Astrocyte of the spinal cord (primary cell): Measurements from ENCODE around the gene PRRC2C.

Source experiments
- DNase-seq: peaks from one replicate; pipeline ENCODE4 v3.0.0; 2011; ENCODE audit warnings: low read depth, low spot score
- H3K4me3 ChIP-seq: 2 replicates; pipeline ENCODE4 v1.5.1; 2011; ENCODE audit warnings: low read depth, mild to moderate bottlenecking, low read length, moderate library complexity
- in situ Hi-C: cut with HindIII; loops from 2 replicates; pipeline ENCODE4 v1.10.0; 2017; ENCODE audit warnings: low sequenced_read_pairs
- TF ChIP-seq, protein P1 (sequence below): IDR thresholded peaks from 2 replicates; pipeline ENCODE4 v1.5.1; 2012; ENCODE audit warnings: low read depth, mild to moderate bottlenecking, low read length, inconsistent platforms

PRRC2C gene

GRCh38 chr1:171576144-171576543, 90.8 kb downstream of the PRRC2C start:
- in situ Hi-C loops, result no loop called here
- DNase-seq, result no peak
- no peak overlapping the region for H3K4me3 ChIP-seq
- TF ChIP-seq, protein P1, sequence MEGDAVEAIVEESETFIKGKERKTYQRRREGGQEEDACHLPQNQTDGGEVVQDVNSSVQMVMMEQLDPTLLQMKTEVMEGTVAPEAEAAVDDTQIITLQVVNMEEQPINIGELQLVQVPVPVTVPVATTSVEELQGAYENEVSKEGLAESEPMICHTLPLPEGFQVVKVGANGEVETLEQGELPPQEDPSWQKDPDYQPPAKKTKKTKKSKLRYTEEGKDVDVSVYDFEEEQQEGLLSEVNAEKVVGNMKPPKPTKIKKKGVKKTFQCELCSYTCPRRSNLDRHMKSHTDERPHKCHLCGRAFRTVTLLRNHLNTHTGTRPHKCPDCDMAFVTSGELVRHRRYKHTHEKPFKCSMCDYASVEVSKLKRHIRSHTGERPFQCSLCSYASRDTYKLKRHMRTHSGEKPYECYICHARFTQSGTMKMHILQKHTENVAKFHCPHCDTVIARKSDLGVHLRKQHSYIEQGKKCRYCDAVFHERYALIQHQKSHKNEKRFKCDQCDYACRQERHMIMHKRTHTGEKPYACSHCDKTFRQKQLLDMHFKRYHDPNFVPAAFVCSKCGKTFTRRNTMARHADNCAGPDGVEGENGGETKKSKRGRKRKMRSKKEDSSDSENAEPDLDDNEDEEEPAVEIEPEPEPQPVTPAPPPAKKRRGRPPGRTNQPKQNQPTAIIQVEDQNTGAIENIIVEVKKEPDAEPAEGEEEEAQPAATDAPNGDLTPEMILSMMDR, result no peak

DNA sequence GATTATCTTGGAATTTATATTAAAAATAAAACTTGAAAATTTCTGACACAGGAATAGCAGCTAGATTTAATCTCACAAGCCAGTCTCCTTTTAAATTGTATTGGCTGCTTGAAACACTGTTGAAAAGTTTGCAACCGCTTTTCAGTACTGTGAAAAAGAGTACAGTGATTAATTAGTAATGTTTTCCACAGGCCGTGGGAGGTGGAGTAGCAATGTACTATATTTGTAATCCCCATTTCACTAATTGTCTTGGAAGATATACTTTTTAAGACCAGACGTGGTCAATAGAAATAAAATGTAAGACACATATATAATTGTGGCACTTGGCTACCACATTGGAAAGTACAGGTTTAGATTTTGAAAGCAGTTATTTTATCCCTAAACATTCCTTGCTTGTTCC, 95.9 kb downstream of the PRRC2C start:
- DNase-seq, result no peak
- in situ Hi-C loops, result no loop called here
- H3K4me3 ChIP-seq, result no peak overlapping the region
- TF ChIP-seq, protein P1, result no peak

- no peak overlapping the region for H3K4me3 ChIP-seq
- in situ Hi-C loops, result no loop called here
- TF ChIP-seq, protein P1, result no peak
- DNase-seq, result no peak
Measured at GRCh38 chr1:171581766-171582165, 96.4 kb downstream of the PRRC2C start.

- in situ Hi-C loops, result no loop called here
- no peak for DNase-seq
- TF ChIP-seq, protein P1, result no peak
- H3K4me3 ChIP-seq, result no peak overlapping the region
Measured at GRCh38 chr1:171582589-171582988, 97.3 kb downstream of the PRRC2C start.

DNA sequence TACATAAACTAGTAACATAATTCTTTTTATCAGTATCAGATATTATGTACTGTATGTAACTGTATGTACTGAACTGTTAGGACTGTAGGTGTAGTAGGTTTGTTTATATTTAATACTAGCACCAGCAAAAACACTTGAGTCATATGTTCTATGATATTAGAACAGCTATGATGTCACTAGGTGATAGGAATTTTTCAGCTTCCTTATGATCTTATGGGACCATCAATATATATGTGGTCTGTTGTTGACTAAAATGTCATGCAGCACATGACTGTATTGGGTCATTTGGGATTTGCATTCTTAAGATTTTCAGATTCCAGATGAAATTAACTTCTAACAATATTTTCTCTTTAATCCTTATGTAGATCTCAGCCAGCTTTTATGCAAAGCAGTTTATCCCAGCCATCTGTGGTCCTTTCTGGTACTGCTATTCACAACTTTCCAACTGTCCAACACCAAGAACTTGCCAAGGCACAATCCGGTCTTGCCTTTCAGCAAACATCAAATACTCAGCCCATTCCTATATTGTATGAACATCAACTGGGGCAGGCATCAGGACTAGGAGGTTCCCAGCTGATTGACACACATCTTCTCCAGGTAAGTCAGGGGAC, 98.4 kb downstream of the PRRC2C start:
- H3K4me3 ChIP-seq, result no peak overlapping the region
- TF ChIP-seq, protein P1, result no peak
- in situ Hi-C loops, result no loop called here
- no peak for DNase-seq

DNA sequence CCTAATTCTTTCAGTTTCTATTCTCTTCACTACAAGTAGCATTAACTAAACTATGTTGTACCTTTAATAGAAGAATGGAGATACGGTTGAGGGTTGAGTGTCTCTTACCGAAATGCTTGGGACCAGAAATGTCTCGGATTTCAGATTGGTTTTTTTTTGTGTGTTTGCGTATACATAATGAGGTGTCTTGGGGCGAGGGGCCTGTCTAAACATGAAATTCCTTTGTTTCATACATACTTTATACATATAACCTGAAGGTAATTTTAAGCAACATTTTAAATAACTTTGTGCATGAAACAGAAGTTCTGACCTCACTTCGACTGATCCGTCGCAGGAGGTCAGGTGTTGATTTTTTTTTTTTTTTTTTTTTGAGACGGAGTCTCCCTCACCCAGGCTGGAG, 100.4 kb downstream of the PRRC2C start:
- in situ Hi-C loops, result no loop called here
- TF ChIP-seq, protein P1, result no peak
- H3K4me3 ChIP-seq, result no peak overlapping the region
- no peak for DNase-seq
